ENCODE results near the gene B4GALT1.
A peak's percentile ranks its signal among the peaks of the same experiment; 100 is the strongest.

The B4GALT1 gene

DNA sequence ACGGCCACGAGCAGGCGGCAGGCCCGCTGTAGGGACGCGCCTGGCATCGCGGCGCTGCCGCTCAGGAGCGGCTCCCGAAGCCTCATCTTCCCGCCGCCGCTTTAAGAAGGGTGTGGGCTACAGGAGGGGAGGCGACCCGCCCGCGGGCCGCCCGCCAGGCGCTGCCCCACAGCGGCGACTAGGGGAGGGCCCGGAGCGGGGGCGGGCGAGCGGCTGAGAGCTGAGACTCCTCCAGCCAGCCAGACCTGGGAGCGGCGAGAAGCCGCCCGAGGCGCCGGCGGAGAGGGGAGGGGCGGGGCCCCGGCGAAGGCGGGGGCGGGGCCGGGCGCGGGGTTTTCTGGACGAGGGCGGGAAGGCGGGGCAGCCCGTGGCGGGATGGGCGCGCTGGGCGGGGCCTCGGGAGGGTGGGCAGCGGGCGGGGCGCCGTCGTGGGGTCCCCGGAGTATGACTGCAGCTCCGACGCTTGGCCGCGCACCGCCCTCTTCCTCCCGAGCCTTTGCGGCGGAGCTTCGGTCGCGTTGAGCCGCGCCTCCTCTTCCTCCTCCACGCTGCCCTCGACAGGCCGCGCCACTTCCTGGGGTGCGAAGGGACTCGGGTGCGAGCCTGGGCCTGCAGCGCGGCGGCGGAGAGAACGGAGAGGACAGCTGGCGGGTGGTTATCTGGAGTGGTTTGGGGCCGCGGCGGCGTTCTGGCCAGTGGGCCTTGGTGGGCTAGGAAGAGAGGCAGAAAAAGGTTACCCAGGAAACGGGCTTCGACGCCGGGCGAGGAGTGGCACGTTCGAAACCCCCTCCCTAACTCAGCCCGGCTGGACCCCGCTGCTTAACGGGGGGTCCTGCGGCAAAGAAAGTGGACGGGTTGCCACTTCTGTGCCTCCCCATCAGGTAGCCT, at the start of gene B4GALT1:
Gene B4GALT1 (minus strand): TSS at position 253 of the 888 bp plus-strand sequence. CDS start 167 bp downstream, at position 86.
- DNase-seq (ENCODE audit: low read depth in 2 of 2) = peak; percentile 88 to 96

GRCh38 chr9:33211695-33212393, 44.7 kb upstream of the B4GALT1 start:
- no peak for DNase-seq (ENCODE audit: low read depth in 2 of 2)

DNA sequence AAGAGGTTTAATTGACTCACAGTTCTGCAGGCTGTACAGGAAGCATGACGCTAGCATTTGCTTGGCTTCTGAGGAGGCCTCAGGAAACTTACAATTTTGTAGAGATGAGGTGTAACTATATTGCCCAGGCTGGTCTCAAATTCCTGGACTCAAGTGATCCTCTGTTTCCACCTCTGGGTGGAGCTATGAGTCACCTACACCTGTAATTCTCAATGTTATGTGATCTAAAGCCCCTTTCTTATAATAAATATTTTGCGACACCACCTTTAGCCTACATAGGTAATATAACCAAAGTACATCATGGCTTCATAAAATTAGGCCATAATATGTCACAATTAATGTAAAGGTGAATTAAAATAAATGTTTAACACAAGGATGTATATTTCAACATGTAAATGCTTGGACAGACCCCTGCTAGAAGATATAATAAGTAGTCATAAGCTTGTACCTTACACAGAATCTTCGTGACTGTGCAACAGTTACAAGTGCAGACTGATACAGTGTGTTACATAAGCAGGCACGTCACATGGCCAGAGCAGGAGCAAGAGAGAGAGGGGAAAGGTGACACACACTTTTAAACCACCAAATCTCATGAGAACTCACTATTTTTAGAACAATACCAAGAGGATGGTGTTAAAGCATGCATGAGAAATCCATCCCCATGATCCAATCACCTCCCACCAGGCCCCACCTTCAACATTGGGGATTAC, 43.0 kb upstream of the B4GALT1 start:
- DNase-seq (ENCODE audit: low read depth in 2 of 2) = no peak

GRCh38 chr9:33209394-33209793, 42.3 kb upstream of the B4GALT1 start:
- DNase-seq (ENCODE audit: low read depth in 2 of 2) = no peak

- DNase-seq (ENCODE audit: low read depth in 2 of 2) = peak; percentile 8 to 23
Measured at GRCh38 chr9:33202552-33203201, 35.5 kb upstream of the B4GALT1 start.

DNA sequence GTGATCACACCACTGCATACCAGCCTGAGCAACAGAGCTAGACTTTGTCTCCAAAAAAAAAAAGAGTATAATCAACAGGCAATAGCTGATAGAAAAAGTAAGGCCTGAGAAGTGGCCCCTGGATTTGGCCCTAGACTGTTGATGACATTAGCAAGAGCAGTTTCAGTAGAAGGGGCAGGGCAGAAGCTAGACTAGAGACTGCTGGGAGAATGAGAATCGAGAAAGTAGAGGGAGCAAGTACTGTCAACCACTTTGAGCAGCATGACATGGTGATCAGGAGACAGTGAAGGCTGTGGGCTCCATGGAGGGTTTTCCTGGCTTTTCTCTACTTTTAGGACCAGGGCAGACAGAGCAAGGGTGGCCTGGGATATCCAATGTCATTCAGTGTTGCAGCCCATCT, 34.9 kb upstream of the B4GALT1 start:
- no peak for DNase-seq (ENCODE audit: low read depth in 2 of 2)

DNA sequence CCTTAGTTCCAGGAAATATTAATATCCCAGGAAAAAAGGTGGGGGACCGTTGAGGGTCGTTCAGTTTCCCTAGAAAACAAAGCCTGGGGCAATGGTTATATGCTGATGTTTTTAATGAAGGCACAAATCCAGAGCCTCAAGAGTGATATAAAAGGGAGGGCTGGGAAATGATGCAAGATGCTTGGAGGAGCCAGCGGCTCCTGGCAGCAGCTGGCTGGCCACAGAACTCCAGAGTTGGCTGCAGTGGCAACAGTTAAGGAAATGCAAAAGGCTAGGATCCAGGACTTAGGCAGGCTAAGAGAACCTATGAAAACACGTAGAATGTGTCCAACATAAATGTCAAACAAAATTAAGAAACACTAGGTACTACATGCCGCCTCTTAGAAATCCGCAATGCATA, 31.0 kb upstream of the B4GALT1 start:
- no peak for DNase-seq (ENCODE audit: low read depth in 2 of 2)

- no peak for DNase-seq (ENCODE audit: low read depth in 2 of 2)
Measured at GRCh38 chr9:33197279-33198152, 30.4 kb upstream of the B4GALT1 start.

DNA sequence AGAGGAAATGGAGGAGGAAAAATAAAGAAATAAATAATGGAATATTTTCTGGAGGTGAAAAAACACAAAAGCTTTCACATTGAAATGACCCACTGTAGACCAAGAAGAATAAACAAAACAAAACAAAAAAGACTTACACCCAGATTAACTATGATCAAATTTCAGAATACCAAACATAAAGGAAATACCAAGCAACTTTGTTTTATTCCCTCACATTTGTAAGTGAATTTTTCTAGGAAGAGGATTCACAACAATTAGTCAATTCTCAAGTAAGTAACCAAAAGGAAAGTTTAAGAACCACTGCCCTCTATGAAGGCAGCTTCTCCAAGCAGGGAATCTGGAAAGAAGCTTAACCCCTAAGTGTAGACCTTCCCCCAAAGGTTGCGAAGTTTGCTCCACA, 29.6 kb upstream of the B4GALT1 start:
- DNase-seq (ENCODE audit: low read depth in 2 of 2) = no peak

DNA sequence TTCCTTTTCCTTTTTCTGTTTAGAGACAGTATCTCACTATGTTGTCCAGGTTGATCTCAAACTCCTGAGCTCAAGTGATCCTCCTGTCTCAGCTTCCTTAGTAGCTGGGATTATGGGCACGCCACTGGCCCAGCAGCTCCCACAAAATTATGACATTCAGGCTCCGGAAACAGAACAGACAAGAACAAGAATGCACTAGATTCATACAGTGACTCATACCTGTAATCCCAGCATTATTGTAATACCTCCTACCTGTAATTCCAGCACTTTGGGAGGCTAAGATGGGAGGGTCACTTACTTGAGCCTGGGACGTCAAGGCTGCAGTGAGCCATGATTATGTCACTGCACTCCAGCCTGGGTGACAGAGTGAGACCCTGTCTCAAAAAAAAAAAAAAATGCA, 26.7 kb upstream of the B4GALT1 start:
- no peak for DNase-seq (ENCODE audit: low read depth in 2 of 2)

- DNase-seq (ENCODE audit: low read depth in 2 of 2) = no peak
Measured at GRCh38 chr9:33192493-33193255, 25.5 kb upstream of the B4GALT1 start.

DNA sequence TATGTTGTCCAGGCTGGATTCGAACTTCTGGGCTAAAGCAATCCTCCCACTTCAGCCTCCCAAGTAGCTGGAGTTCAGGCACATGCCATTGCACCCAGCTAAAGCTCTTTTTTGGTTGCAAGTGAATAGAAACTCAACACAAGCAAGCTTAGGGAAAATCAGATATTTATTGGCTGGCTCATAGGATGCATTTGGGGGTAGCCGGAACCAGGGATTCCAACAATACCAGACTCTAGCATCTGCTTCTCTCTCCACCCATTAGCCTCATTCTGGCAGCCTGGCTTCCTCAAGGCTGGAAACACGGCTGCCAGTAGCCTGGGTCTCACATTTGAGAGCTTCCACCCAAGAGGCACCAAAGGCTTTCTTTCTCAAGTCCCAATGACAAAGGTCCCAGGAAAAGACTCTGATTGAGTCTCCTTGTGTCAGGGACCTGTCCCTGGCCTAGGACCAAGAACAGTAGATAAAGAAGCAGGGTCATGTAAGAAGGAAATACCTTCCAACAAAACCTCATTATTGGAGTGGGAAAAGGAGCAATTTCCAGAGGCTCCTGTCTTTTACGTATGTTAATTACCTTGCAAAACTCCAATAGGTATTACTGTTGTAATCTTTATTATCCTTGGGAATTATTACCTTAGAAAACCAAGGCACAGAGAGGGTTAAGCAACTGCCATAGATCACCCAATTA, 23.0 kb upstream of the B4GALT1 start:
- no peak for DNase-seq (ENCODE audit: low read depth in 2 of 2)

DNA sequence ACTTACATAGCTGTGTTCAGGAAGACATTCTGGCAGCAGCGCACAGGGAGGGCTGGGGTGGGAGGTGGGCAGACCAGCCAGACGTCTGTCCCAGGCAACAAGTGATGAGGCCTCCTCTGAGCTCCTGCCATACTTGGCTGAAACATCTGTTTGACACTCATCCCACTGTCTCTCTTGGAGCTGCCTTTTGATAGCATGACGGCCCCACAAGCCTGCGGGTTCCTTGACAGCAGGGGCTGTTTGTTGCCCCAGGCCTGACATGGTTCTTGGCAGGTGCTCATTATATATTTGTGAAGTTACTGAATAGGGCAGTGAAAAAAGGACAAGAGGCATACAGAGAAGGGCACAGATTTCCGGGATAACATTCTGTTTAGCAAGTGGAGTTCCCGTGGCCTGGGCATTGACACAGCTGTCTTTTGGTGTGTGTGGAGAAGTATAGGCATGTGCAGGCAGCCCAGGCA, 22.2 kb upstream of the B4GALT1 start:
- DNase-seq (ENCODE audit: low read depth in 2 of 2) = no peak

DNA sequence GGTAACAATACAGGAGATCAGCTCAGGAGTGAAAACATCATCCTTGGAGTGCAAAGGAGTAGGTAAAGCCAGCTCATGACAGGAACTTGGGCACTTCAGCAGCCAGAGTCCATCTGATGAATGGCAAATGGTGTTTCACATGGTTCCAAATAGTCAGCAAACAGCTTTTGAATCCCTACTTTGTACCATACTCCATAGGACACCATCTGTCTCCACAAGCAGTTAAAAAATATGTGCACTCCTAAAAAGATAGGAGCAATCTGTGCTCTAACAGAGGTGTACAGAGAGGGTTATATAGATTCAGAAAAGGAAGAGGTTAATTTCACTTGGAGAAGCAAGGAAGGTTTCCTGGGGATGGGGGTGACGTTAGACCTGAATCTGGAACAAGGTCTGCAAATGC, 21.6 kb upstream of the B4GALT1 start:
- DNase-seq (ENCODE audit: low read depth in 2 of 2) = no peak

- DNase-seq (ENCODE audit: low read depth in 2 of 2) = no peak
Measured at GRCh38 chr9:33187519-33188218, 20.5 kb upstream of the B4GALT1 start.

DNA sequence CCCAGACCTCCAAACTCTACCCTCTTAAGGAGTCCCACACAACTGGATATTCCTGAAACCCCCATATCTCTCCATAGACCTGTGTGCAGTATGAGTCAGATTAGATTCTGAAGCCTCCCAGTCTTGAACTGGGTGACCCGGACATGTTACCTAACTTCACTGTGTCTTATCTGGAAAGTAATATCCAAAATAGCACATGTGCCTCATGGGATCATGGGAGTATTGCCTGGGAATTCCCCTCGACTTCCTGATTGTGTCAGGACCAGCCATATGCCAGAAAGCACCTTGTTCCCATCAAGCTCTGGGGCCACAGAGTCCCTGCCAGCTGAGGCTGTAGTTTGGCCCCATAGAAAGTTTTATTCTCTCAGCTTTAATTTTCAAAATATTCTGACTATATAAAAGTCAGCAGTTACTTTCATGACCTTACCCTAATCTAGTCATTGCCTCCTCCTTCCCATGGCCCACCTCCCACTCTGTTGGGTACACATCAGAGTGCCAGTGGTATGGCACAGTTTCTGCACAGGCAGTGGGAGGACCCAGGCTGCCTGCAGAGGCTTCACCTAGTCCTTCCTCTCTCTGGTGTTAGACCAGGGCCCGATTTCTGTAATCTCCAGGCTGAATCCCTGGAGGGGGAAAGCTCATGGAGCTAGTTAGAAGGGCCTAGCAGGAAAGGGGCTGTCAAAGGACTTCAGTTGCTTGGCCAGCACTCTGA, 19.5 kb upstream of the B4GALT1 start:
- no peak for DNase-seq (ENCODE audit: low read depth in 2 of 2)

- DNase-seq (ENCODE audit: low read depth in 2 of 2) = no peak
Measured at GRCh38 chr9:33185858-33186257, 18.7 kb upstream of the B4GALT1 start.

GRCh38 chr9:33185406-33185805, 18.3 kb upstream of the B4GALT1 start:
- DNase-seq (ENCODE audit: low read depth in 2 of 2) = no peak

All from stimulated activated CD8-positive, alpha-beta memory T cell treated with anti-CD3 and anti-CD28 coated beads, Interleukin-15, amount 100 ng/mL, for 4 hours (primary cell).